Measurements from ENCODE around the gene COPB1. TPM values are rescaled to one million over a fixed set of nuclear protein-coding genes. Genes with fewer than 3 reads are reported as not detected.

COPB1 gene
- total RNA-seq, 4 donors from 2014 or later = 64.1 to 85.2 (median 80.5) TPM

GRCh38 chr11:14417186-14417585 is 82.4 kb downstream of the COPB1 start:
- DNase-seq (ENCODE audit: extremely low spot score) = no peak
- 72% methylated on average over 4 of the region's 4 CpGs for WGBS
- intact Hi-C loops (cut with DNase I) = no loop called here

DNA sequence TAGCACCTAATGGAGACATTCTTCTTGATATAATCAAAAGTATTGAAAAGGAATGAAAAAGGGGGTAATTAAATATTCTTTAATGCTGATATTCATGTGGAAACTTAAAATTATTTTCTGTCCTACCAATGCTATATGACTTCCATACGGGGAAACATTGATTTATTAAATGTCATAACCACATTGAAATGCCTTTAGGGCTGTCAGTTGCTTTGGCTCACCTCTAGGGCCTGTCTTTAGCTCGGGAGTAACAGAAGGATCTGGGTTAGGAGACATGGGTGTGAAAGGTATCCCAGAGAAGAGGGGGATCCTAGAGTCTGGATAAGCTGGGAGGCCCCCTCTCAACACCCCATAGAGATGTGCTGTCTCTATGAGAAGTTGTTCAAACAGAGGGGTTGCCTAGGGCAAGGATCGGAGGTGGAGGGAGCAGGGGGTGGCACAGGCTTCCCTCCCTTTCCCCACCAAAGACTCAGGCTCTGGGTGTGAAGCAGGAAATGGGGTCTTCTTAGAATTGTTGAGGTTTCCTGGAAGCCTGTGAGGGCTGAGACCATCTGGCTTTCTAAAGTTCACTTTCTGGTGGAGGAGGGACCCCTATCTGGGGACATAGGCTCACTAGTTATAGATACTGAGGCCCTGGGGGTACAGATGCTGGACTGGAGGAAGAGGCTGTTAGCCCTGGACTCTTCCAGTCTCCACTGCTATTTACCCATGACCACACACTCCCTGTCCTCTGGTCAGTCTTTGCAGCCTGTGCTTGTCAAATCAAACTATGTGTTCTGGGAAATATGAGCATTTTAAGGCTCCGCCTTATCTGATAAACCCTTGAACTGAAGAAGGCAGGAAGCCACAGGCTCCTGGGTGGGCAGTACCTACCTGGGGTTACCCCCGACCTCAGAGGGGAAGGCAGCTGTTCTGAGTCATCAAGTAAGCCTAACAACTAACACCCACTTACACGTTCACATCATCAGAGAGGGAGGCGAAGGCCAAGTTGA is 84.8 kb downstream of the COPB1 start:
- Histone ChIP-seq H3K27me3 (no peaks in the 10 kb centered on the region), H3K27ac (replicated peaks in 1 of 4) (peak overlapping the region in 2 of 4 donors; percentile 11 to 52), H3K36me3 (no peaks in the 10 kb centered on the region), H3K9me3 (no peaks in the 10 kb centered on the region), H3K4me3 (no peak overlapping the region), H3K4me1 (peaks cover 15 to 53% (median 47%) of the 10 kb centered on the region in 4 donors)
- TF ChIP-seq CTCF (IDR thresholded peaks at IDR 0.05) (no peak), EP300 (IDR thresholded peaks at IDR 0.05) (no peak), POLR2A (IDR thresholded peaks at IDR 0.05; ENCODE audit: low read depth) (no peak), POLR2AphosphoS5 (IDR thresholded peaks at IDR 0.05) (no peak)
- DNase-seq (ENCODE audit: extremely low spot score) = no peak
- intact Hi-C loops (cut with DNase I) = no loop called here
- WGBS = 77% methylated on average over 7 of the region's 7 CpGs

More at GRCh38 chr11:14417186-14417585, 82.4 kb downstream of the COPB1 start:
- Histone ChIP-seq H3K27ac (replicated peaks in 1 of 4) (peak overlapping the region; percentile 43 to 65 (median 50)), H3K9me3 (no peaks in the 10 kb centered on the region), H3K36me3 (no peaks in the 10 kb centered on the region), H3K4me3 (no peak overlapping the region), H3K4me1 (peaks cover 26 to 55% (median 49%) of the 10 kb centered on the region in 4 donors), H3K27me3 (no peaks in the 10 kb centered on the region)
- TF ChIP-seq CTCF (IDR thresholded peaks at IDR 0.05) = no peak
- no peak for TF ChIP-seq EP300 (IDR thresholded peaks at IDR 0.05)
- no peak for TF ChIP-seq POLR2A (IDR thresholded peaks at IDR 0.05; ENCODE audit: low read depth)
- TF ChIP-seq POLR2AphosphoS5 (IDR thresholded peaks at IDR 0.05) = no peak

- H3K4me1 ChIP-seq = peaks cover 15 to 52% (median 47%) of the 10 kb centered on the region in 4 donors
- TF ChIP-seq CTCF (IDR thresholded peaks at IDR 0.05) (peak in 2 of 3 experiments; percentile 16 to 48), POLR2A (IDR thresholded peaks at IDR 0.05; ENCODE audit: low read depth) (no peak), POLR2AphosphoS5 (IDR thresholded peaks at IDR 0.05) (no peak), EP300 (IDR thresholded peaks at IDR 0.05) (no peak)
- H3K4me3 ChIP-seq = no peak overlapping the region
- intact Hi-C loops (cut with DNase I) = no loop called here
- no peaks in the 10 kb centered on the region for H3K36me3 ChIP-seq
- no peaks in the 10 kb centered on the region for H3K9me3 ChIP-seq
- WGBS = 49% methylated on average over 4 of the region's 4 CpGs
- DNase-seq (ENCODE audit: extremely low spot score) = no peak
- peak overlapping the region; percentile 32 to 52 (median 46) for H3K27ac ChIP-seq (replicated peaks in 1 of 4)
- no peaks in the 10 kb centered on the region for H3K27me3 ChIP-seq
Observed at GRCh38 chr11:14413307-14414069, 86.1 kb downstream of the COPB1 start.

DNA sequence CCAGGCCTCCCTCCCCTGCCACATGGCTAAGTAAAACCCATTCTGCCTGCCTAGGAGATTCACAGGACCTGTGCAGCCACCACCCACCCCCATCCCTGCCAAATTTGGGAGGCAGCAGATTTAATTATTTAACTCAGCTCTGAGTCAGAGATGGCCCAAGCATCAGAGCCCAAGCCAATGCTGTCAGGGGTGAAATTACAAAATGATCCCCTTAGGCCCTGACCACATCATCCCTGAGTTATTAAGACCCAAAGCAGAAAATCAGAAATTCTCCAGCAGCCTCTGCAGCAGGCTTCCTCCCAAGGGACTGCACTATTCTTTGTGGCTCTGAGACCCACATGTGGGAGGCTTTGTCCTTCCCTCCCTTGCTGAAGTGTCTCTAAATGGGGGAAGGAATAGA is 87.8 kb downstream of the COPB1 start:
- H3K27me3 ChIP-seq = no peaks in the 10 kb centered on the region
- H3K4me3 ChIP-seq = no peak overlapping the region
- H3K4me1 ChIP-seq = peaks cover 5 to 36% (median 30%) of the 10 kb centered on the region in 4 donors
- TF ChIP-seq POLR2AphosphoS5 (IDR thresholded peaks at IDR 0.05) (no peak), POLR2A (IDR thresholded peaks at IDR 0.05; ENCODE audit: low read depth) (no peak), EP300 (IDR thresholded peaks at IDR 0.05) (no peak), CTCF (IDR thresholded peaks at IDR 0.05) (no peak)
- intact Hi-C loops (cut with DNase I) = no loop called here
- peak overlapping the region in 2 of 4 donors; percentile 28 to 33 for H3K27ac ChIP-seq (replicated peaks in 1 of 4)
- H3K36me3 ChIP-seq = no peaks in the 10 kb centered on the region
- no peak for DNase-seq (ENCODE audit: extremely low spot score)
- no peaks in the 10 kb centered on the region for H3K9me3 ChIP-seq
